GM19023 (cell line): ENCODE measurements around the gene SLC39A9.
A peak's percentile ranks its signal among the peaks of the same experiment; 100 is the strongest.
"Not testable (repeated sequence)": the region's sequence is repeated elsewhere in the genome, so short reads cannot be mapped to it uniquely, and the experiment has no call there.

ENCODE experiments used
- ATAC-seq: cut with Tn5 transposase; IDR thresholded peaks from one replicate; pipeline ENCODE4 v1.9.1; 2021; ENCODE audit warnings: mild to moderate bottlenecking, moderate library complexity; ENCODE audit not compliant: unreplicated experiment

Gene SLC39A9

DNA sequence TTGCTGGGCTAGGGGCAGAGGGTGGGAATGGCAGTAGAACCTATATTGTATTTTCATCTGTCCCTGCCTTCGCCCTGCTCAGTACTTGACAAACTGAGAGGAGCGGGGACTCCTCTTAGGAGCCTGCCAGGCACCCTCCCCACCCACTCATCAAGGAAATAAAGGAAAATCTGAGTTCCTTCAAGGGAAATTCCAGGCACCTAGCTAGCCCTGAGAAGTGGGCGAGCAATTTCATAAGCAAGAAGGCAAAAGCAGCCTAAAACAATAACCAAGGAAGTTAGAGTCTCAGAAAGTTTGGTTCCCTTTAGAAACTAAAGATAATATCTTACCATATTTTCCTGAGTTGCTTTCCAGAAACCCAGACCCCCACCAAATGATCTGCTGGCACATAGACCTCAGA, 75.5 kb downstream of the SLC39A9 start:
- no peak for ATAC-seq

DNA sequence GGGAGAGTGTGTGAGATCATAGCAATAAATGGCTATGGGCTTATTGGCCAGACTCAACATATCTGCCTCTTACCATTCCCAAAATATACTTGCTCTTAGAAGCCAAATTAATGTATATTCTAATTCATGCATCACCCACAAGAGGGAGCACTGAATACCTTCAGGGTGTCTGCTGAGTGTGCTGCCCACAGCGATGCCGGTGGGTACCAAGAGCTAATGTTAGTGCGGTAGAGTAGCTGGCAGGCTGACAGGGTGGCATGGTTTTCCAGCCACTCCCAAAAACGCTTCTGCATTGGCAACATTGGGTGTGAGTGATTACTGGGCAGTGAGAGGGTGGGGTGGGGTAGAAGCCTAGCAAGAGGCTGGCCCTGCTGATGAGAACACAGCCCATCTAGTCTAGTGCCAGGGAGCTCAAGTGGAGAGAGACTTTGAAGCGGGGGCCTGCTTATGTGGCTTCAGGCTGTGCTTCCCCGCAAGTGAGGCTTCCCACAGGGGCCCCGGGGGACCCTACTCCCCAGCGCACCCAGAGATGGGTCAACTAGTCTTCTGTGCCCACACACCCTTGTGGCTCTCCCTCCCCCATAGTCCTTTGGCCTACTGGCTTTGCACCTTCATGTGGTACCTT, 76.8 kb downstream of the SLC39A9 start:
- no peak for ATAC-seq

GRCh38 chr14:69476824-69477450, 78.4 kb downstream of the SLC39A9 start:
- not testable (repeated sequence) for ATAC-seq

DNA sequence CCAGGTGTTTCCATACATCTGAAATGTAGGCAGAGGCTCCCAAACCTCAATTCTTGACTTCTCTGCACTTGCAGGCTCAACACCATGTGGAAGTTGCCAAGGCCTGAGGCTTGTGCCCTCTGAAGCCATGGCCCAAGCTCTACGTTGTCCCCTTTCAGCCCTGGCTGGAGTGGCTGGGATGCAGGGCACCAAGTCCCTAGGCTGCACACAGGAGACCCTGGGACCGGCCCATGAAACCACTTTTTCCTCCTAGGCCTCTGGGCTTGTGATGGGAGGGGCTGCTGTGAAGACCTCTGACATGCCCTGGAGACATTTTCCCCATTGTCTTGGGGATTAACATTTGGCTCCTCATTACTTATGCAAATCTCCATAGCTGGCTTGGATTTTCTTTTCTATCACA, 79.6 kb downstream of the SLC39A9 start:
- ATAC-seq = not testable (repeated sequence)

- ATAC-seq = no peak
Measured at GRCh38 chr14:69479696-69480095, 81.2 kb downstream of the SLC39A9 start.

GRCh38 chr14:69480136-69480535, 81.6 kb downstream of the SLC39A9 start:
- ATAC-seq = no peak

DNA sequence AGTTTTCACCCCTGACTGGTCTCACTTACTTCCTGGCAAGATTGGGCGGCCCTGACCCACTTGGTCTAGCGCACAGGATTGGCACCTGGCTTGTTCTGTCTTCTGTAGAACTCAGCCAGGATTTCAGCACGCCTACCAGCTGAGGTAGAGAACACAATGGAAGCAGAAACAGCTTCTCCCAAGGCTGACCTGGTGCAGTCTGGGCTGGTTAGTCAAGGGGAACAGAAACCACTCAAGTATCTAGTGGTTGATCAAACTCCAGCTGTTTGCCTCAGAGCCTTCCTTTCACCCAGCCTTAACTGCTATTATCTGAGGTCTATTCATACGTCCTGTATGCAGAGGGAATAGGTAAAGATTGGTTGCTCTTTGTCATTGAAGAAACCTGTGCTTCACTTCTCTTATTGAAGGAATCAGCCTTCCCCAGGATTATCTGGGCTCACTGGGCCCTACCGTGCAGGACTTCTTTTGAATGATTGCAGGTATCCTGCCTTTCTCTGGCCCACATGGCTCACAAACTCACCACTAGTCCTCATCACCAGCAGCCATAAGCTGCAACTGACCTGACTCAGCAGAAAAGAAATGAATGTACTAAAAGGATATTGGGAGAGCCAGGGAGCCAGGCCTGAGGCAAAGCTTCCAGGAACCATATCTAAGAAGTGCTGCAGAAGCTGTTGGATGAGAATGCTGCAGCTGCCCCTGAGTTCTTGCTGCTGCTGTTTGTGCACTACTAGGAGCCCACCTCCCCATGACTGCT, 83.5 kb downstream of the SLC39A9 start:
- ATAC-seq = peak; percentile 91

GRCh38 chr14:69483765-69484443, 85.4 kb downstream of the SLC39A9 start:
- no peak for ATAC-seq

DNA sequence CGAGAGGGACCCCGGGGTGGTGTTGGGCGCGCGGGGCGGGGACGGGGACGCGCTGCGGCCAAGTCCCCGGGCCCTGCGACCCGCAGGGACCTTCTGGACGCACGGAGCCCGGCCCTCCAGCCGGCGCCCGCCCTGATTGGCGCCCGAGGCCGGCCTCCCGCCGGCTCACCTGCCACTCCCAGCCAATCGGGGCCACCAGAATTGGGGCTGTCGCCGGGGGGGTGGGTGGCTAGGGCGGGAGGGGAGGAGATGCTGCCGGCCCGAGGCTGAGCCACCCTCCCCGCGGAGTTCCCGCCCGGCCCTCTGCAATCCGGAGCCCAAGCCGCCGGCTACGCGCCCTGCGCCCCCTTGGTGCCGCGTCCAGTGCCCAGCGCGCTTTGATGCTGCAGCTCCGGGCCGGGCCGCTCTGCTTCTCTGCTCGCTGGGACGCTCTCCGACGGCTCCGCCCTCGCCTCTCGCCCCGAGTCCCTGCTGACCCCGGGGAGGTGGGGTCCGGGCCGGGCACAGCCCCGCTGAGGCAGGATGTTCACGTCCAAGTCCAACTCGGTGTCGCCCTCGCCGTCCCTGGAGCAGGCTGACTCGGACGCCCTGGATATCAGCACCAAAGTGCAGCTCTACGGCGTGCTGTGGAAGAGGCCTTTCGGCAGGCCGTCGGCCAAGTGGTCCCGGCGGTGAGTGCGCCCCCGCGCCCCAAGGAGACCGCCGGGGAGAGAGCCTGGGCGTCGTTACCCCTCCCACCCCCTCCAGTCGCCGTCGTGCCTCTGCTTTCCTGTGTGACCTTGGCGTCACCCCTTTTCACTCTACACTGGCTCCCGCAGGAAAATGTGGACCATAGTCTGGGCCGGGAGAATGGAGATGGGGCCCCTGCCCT, 86.2 kb downstream of the SLC39A9 start, which contains the start of gene PLEKHD1:
Gene PLEKHD1 (plus strand): TSS at position 285 of the 871 bp plus-strand sequence. CDS start 238 bp downstream, at position 523.
- no peak for ATAC-seq

DNA sequence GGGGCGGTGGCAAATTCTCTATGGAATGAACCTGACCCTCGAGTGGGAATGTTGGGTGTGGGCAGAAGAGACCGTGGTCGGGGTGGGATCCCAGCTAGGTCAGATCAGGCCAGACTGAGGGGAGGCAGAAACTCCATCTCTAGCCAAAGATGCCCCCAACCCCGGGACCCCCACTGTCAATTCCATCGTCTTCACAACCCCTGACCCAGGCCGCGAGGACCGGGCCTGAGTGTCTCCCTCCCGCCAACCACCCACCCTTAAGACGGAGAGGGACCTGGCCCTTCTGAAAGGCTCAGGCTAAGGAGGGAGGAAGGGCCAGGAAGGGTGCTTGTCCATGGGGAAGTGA, 86.8 kb downstream of the SLC39A9 start:
- no peak for ATAC-seq

GRCh38 chr14:69485701-69486100, 87.2 kb downstream of the SLC39A9 start:
- no peak for ATAC-seq

DNA sequence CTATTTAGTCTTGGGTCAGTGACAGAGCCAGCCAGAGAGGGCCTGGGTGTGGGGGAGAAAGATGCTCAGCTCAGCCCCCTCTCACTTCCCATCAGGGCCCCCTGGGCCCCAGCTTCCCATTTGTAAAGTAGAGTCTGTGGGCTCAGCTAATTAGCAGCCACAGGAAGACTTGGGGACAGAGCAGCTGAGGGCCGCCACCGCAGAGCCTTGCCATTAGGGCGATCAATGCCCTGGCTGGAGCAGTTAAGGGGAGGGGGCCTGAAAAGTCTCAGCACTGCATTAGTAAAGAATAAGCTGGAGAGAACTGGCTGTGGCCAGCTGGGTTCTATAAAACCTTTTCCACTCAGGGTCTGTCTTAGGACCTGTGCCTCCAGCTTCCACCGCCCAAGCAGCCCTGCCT, 88.7 kb downstream of the SLC39A9 start:
- no peak for ATAC-seq

DNA sequence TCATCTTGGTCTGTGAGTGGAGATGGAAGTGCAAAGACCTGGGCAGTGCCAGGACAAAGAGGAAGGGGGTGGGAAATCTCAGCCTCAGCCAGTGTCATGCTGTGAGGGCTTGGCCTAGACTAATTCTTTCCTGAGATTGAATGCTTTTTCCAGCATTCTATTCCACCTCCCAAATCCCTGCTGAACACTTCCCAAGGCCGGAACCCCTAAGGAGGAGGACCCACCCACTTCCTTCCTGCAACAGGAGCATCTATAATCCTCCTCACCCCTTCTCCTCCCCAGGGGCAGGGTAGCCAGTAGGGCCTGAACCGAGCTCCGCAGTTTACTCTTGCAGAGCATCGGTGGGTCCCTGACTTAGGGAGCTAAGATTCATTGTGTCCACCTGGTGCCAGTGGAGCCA, 89.3 kb downstream of the SLC39A9 start:
- no peak for ATAC-seq

- ATAC-seq = no peak
Measured at GRCh38 chr14:69489495-69489894, 91.0 kb downstream of the SLC39A9 start.

- no peak for ATAC-seq
Measured at GRCh38 chr14:69490219-69490918, 91.9 kb downstream of the SLC39A9 start.

DNA sequence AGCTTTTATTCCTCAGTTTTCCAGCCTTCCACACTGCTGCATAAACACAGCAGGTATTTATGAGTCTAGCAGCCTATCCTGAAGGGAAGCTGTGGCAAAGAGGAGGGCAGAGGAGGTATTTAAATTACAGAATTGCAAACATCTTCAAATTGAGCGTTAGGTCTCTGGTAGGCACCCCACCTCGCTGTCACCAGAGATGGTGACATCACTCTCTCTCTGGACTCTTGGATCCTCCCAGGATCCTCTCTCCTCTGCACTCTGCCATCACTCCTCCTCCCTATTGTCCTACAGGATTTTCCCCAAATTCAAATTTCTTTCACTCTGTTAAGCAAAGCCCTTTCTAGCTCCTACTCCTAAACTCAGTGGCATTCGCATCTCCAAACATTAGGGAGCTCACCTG, 92.7 kb downstream of the SLC39A9 start:
- ATAC-seq = no peak

DNA sequence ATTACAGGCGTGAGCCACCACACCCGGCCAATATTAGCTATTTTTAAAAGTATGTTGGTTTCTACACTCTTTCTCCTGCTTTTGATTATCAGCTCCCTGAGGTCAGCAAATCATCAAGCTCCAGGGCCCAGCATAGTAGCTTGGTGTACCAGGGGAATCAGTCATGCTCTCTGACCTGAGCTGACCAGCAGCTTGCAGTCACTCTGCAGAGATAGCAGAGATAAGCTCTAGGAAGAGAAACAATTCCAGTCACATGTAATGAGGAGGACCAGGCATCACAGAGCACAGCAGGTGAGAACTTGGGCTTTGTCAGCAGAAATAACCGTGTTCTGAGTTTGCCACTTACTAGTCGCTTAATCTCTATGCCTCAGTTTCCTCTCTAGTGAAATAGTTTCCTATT, 94.5 kb downstream of the SLC39A9 start:
- ATAC-seq = no peak

DNA sequence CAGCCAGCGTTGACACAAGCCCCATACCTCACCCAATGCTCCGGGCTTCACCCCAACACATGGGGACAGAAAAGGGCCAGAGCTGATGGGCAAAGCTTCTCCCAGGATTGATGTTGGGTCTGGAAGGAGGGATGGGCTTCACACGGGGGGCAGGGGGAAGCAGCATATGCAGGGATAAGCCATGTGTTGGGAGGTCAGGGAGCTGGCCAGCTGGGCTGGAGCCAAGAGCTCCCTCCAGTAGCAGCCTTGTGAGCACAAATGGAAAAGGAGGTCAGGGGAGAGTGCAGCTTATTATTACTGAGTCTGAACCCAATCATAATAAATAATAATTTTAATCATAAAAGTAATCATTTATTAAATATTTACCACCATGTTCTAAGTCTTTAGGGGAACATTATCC, 95.3 kb downstream of the SLC39A9 start:
- ATAC-seq = no peak

DNA sequence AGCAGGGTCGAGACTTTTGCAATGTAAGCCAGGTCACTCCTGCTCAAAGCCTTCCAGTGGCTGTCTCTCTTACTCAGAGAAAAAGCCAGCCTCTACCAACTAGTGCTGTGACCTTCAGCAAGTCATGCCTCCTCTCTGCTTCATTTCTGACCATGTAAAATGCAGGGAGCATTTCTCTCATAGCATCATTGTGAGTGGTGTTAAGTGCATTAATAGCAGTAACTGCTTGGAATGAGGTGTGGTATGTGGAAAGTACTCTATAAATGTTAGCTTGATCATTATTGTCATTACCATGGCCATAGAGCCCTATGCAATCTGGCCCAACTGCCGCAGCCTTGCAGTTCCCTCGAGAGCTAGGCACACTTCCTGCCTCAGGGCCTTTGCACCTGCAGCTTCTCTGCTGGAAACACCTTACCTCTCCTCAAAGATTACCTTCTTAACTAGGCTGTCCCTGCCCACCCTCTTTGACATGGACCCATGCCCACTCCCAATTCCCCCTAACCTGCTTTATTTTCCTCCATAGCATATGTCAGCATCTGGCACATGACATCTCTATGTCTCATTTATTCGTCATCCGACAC, 96.9 kb downstream of the SLC39A9 start:
- no peak for ATAC-seq

- not testable (repeated sequence) for ATAC-seq
Measured at GRCh38 chr14:69497866-69498265, 99.4 kb downstream of the SLC39A9 start.
